ENCODE measurements around the gene GEMIN4. TPM values are rescaled to one million over a fixed set of nuclear protein-coding genes. Genes with fewer than 3 reads are reported as not detected.

GEMIN4 gene
- total and polyA plus RNA-seq, 3 donors from 2014 or later: 64.2 to 149 (median 77.4) TPM

GRCh38 chr17:798246-798645, 46.2 kb upstream of the GEMIN4 start:
- Histone ChIP-seq H3K9me3 (no peaks in the 10 kb centered on the region), H3K27ac (no peak overlapping the region), H3K4me1 (peaks cover 3% of the 10 kb centered on the region), H3K4me3 (no peak overlapping the region), H3K36me3 (ENCODE audit: low read depth, missing control alignments) (no peaks in the 10 kb centered on the region), H3K27me3 (no peaks in the 10 kb centered on the region)
- DNase-seq: no peak
- 72 to 77% methylated on average over 11 of the region's 11 CpGs for WGBS, 2 donors
- intact Hi-C loops (cut with DNase I; ENCODE audit: low total_unique reads): loop anchor here (5.0 kb wide), 1 partner anchor 184 kb away; no protein-coding TSS in a partner anchor
- TF ChIP-seq, protein P1, sequence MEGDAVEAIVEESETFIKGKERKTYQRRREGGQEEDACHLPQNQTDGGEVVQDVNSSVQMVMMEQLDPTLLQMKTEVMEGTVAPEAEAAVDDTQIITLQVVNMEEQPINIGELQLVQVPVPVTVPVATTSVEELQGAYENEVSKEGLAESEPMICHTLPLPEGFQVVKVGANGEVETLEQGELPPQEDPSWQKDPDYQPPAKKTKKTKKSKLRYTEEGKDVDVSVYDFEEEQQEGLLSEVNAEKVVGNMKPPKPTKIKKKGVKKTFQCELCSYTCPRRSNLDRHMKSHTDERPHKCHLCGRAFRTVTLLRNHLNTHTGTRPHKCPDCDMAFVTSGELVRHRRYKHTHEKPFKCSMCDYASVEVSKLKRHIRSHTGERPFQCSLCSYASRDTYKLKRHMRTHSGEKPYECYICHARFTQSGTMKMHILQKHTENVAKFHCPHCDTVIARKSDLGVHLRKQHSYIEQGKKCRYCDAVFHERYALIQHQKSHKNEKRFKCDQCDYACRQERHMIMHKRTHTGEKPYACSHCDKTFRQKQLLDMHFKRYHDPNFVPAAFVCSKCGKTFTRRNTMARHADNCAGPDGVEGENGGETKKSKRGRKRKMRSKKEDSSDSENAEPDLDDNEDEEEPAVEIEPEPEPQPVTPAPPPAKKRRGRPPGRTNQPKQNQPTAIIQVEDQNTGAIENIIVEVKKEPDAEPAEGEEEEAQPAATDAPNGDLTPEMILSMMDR (IDR thresholded peaks at IDR 0.05): no peak
- TF ChIP-seq POLR2A (IDR thresholded peaks at IDR 0.05): no peak

- Histone ChIP-seq H3K4me3 (no peak overlapping the region), H3K9me3 (no peaks in the 10 kb centered on the region), H3K4me1 (peaks cover 3% of the 10 kb centered on the region), H3K27ac (no peak overlapping the region), H3K36me3 (ENCODE audit: low read depth, missing control alignments) (no peaks in the 10 kb centered on the region), H3K27me3 (no peaks in the 10 kb centered on the region)
- no peak for TF ChIP-seq POLR2A (IDR thresholded peaks at IDR 0.05)
- TF ChIP-seq, protein P1 (IDR thresholded peaks at IDR 0.05): no peak
- intact Hi-C loops (cut with DNase I; ENCODE audit: low total_unique reads): loop anchor here (5.0 kb wide), 1 partner anchor 185 kb away; no protein-coding TSS in a partner anchor
- DNase-seq: no peak
- 78 to 89% methylated on average over 22 of the region's 22 CpGs for WGBS, 2 donors
Observed at GRCh38 chr17:797236-797840, 45.3 kb upstream of the GEMIN4 start.

DNA sequence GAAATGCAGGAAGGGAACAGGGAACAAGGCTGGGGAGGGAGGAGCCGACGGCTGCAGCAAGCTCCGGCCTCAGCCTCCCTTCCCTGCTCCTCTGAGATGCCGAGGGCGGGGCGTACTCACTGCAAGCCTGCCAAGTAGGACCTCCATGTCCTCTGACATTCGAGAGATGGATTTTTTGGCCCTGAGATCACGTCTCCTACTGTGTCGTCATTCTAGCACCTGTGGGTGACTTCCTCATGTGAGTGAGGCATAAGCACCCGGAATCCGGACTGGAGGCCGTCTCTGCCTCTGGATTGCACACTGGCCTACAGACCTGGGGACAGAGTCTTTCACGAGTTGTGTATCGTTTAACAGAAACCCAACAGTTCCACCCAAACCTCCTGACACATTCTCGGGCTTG, 44.5 kb upstream of the GEMIN4 start:
- Histone ChIP-seq H3K9me3 (no peaks in the 10 kb centered on the region), H3K27ac (no peak overlapping the region), H3K27me3 (no peaks in the 10 kb centered on the region), H3K36me3 (ENCODE audit: low read depth, missing control alignments) (no peaks in the 10 kb centered on the region), H3K4me3 (no peak overlapping the region), H3K4me1 (peaks cover 3% of the 10 kb centered on the region)
- no peak for TF ChIP-seq POLR2A (IDR thresholded peaks at IDR 0.05)
- TF ChIP-seq, protein P1 (IDR thresholded peaks at IDR 0.05): no peak
- WGBS, 2 donors: 87 to 90% methylated on average over 6 to 15 of the region's 15 CpGs
- DNase-seq: no peak
- intact Hi-C loops (cut with DNase I; ENCODE audit: low total_unique reads): loop anchor here (5.0 kb wide), 1 partner anchor 186 kb away; no protein-coding TSS in a partner anchor

GRCh38 chr17:795721-796120, 43.7 kb upstream of the GEMIN4 start:
- intact Hi-C loops (cut with DNase I; ENCODE audit: low total_unique reads): loop anchor here (5.0 kb wide), 1 partner anchor 187 kb away; no protein-coding TSS in a partner anchor
- H3K4me3 ChIP-seq: no peak overlapping the region
- H3K9me3 ChIP-seq: no peaks in the 10 kb centered on the region
- H3K4me1 ChIP-seq: peaks cover 3% of the 10 kb centered on the region
- no peak overlapping the region for H3K27ac ChIP-seq
- WGBS, 2 donors: 76 to 83% methylated on average over 8 to 9 of the region's 9 CpGs
- TF ChIP-seq, protein P1 (IDR thresholded peaks at IDR 0.05): no peak
- TF ChIP-seq POLR2A (IDR thresholded peaks at IDR 0.05): no peak
- DNase-seq: no peak
- H3K36me3 ChIP-seq (ENCODE audit: low read depth, missing control alignments): no peaks in the 10 kb centered on the region
- no peaks in the 10 kb centered on the region for H3K27me3 ChIP-seq

- Histone ChIP-seq H3K9me3 (no peaks in the 10 kb centered on the region), H3K27me3 (no peaks in the 10 kb centered on the region), H3K27ac (peak overlapping the region in 1 of 2 donors; percentile 32), H3K4me1 (peaks cover 3% of the 10 kb centered on the region), H3K4me3 (no peak overlapping the region), H3K36me3 (ENCODE audit: low read depth, missing control alignments) (no peaks in the 10 kb centered on the region)
- intact Hi-C loops (cut with DNase I; ENCODE audit: low total_unique reads): loop anchor here (5.0 kb wide), 1 partner anchor 187 kb away; no protein-coding TSS in a partner anchor
- no peak for TF ChIP-seq POLR2A (IDR thresholded peaks at IDR 0.05)
- TF ChIP-seq, protein P1 (IDR thresholded peaks at IDR 0.05): no peak
- no peak for DNase-seq
- 62 to 67% methylated on average over 11 to 14 of the region's 14 CpGs for WGBS, 2 donors
Observed at GRCh38 chr17:795276-795675, 43.2 kb upstream of the GEMIN4 start.
